Hematopoietic multipotent progenitor cell (in vitro differentiated cells): ENCODE measurements around the gene SMIM24. TPM values are rescaled to one million over a fixed set of nuclear protein-coding genes. Genes with fewer than 3 reads are reported as not detected.

Source experiments
- DNase-seq, 3 donors: peaks; one replicate each; pipeline ENCODE4 v3.0.0-alpha.2; 2011 to 2015; ENCODE audit warnings: low read depth in 2 of 3, low spot score in 2 of 3
- total RNA-seq: library from RNA; depleted of rRNA; stranded (reverse); fragments of >200 nt; gene quantifications from one replicate; pipeline ENCODE4 v1.2.3, GENCODE V29; 2012

Gene SMIM24
- total RNA-seq, 1 donor = 75.7 TPM

GRCh38 chr19:3499738-3500428, 19.6 kb upstream of the SMIM24 start:
- DNase-seq = no peak

- DNase-seq = no peak
Observed at GRCh38 chr19:3497757-3498520, 17.6 kb upstream of the SMIM24 start.

GRCh38 chr19:3496392-3497273, 16.3 kb upstream of the SMIM24 start:
- DNase-seq = no peak

- DNase-seq = no peak
Observed at GRCh38 chr19:3494559-3494958, 14.2 kb upstream of the SMIM24 start.

- peak in 1 of 3 donors; percentile 19 for DNase-seq
Observed at GRCh38 chr19:3494051-3494450, 13.7 kb upstream of the SMIM24 start.

GRCh38 chr19:3493651-3494050, 13.3 kb upstream of the SMIM24 start:
- no peak for DNase-seq

GRCh38 chr19:3492919-3493318, 12.6 kb upstream of the SMIM24 start:
- no peak for DNase-seq

- DNase-seq = no peak
Observed at GRCh38 chr19:3492131-3492839, 12.0 kb upstream of the SMIM24 start.

- no peak for DNase-seq
Observed at GRCh38 chr19:3491396-3492119, 11.2 kb upstream of the SMIM24 start.

GRCh38 chr19:3483226-3483628, 2.9 kb upstream of the SMIM24 start, which contains the start of gene SMIM44:
Gene SMIM44 (minus strand): TSS chr19:3483441. CDS start chr19:3483403, 38 bp downstream.
- DNase-seq = no peak

- no peak for DNase-seq
Observed at GRCh38 chr19:3482507-3483225, 2.3 kb upstream of the SMIM24 start.

- DNase-seq = no peak
Observed at GRCh38 chr19:3481241-3482090, 1.1 kb upstream of the SMIM24 start.

- peak in 1 of 3 donors; percentile 80 for DNase-seq
Observed at GRCh38 chr19:3479834-3480215, 500 bp downstream of the SMIM24 start.

- peak in 2 of 3 donors; percentile 96 to 98 for DNase-seq
Observed at GRCh38 chr19:3479177-3479833, 1.0 kb downstream of the SMIM24 start.

- DNase-seq = peak in 2 of 3 donors; percentile 48 to 61
Observed at GRCh38 chr19:3478409-3479176, 1.7 kb downstream of the SMIM24 start.

- DNase-seq = no peak
Observed at GRCh38 chr19:3477951-3478350, 2.4 kb downstream of the SMIM24 start.

GRCh38 chr19:3477506-3477905, 2.8 kb downstream of the SMIM24 start:
- no peak for DNase-seq
